Ishikawa (cell line): ENCODE results near the gene CLPTM1L.

ENCODE experiments used
- CEBPB ChIP-seq: IDR thresholded peaks from 2 replicates; pipeline ENCODE4 v1.6.1; 2012
- EGR1 ChIP-seq: IDR thresholded peaks from 2 replicates; pipeline ENCODE4 v1.6.1; 2012
- FOXM1 ChIP-seq: IDR thresholded peaks from 2 replicates; pipeline ENCODE4 v1.6.1; 2012; ENCODE audit warnings: low read depth, borderline replicate concordance
- NFIC ChIP-seq: IDR thresholded peaks from 2 replicates; pipeline ENCODE4 v1.6.1; 2012
- RAD21 ChIP-seq: IDR thresholded peaks from 2 replicates; pipeline ENCODE4 v1.6.1; 2012; ENCODE audit warnings: low read depth
- TAF1 ChIP-seq: IDR thresholded peaks from 2 replicates; pipeline ENCODE4 v1.6.1; 2012; ENCODE audit warnings: low read depth, mild to moderate bottlenecking
- YY1 ChIP-seq: IDR thresholded peaks from 2 replicates; pipeline ENCODE4 v1.6.1; 2012; ENCODE audit warnings: low read depth
- ZBTB7A ChIP-seq: IDR thresholded peaks from 2 replicates; pipeline ENCODE4 v1.6.1; 2012; ENCODE audit warnings: low read depth
- TF ChIP-seq, protein P1 (sequence below): IDR thresholded peaks from 2 replicates; pipeline ENCODE4 v1.6.1; 2012
- TF ChIP-seq, protein P2 (sequence below): IDR thresholded peaks from 2 replicates; pipeline ENCODE4 v1.6.1; 2012; ENCODE audit warnings: low read depth, mild to moderate bottlenecking

DNA sequence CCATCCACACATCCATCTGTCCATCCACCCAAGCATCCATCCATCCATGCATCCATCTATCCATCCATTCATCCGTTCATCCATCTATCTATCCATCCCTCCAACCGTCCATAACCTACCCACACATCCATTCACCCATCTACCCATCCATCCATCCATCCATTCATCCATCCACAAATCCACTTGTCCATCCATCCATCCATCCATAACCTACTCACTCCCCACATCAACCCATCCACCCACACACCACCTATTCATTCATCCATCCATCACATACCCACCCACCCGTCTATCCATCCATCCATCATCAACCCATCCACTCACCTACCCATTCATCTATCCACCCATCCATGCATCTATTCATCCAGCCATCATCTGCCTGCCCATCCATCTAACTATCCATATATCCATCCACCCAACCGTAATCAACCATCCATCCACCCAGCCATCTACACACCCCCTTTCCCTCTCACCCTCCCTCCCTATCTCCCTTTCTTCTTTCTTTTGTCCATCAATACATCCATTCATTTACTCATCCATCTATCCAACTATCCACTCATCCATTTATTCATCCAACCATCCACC lies 43.6 kb upstream of the CLPTM1L start:
- TF ChIP-seq TAF1: no peak
- TF ChIP-seq YY1: no peak
- TF ChIP-seq, protein P1, sequence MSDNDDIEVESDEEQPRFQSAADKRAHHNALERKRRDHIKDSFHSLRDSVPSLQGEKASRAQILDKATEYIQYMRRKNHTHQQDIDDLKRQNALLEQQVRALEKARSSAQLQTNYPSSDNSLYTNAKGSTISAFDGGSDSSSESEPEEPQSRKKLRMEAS: no peak
- TF ChIP-seq, protein P2, sequence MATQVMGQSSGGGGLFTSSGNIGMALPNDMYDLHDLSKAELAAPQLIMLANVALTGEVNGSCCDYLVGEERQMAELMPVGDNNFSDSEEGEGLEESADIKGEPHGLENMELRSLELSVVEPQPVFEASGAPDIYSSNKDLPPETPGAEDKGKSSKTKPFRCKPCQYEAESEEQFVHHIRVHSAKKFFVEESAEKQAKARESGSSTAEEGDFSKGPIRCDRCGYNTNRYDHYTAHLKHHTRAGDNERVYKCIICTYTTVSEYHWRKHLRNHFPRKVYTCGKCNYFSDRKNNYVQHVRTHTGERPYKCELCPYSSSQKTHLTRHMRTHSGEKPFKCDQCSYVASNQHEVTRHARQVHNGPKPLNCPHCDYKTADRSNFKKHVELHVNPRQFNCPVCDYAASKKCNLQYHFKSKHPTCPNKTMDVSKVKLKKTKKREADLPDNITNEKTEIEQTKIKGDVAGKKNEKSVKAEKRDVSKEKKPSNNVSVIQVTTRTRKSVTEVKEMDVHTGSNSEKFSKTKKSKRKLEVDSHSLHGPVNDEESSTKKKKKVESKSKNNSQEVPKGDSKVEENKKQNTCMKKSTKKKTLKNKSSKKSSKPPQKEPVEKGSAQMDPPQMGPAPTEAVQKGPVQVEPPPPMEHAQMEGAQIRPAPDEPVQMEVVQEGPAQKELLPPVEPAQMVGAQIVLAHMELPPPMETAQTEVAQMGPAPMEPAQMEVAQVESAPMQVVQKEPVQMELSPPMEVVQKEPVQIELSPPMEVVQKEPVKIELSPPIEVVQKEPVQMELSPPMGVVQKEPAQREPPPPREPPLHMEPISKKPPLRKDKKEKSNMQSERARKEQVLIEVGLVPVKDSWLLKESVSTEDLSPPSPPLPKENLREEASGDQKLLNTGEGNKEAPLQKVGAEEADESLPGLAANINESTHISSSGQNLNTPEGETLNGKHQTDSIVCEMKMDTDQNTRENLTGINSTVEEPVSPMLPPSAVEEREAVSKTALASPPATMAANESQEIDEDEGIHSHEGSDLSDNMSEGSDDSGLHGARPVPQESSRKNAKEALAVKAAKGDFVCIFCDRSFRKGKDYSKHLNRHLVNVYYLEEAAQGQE: no peak
- TF ChIP-seq RAD21: no peak
- TF ChIP-seq CEBPB: no peak
- TF ChIP-seq FOXM1: no peak
- TF ChIP-seq ZBTB7A: no peak
- TF ChIP-seq EGR1: no peak
- TF ChIP-seq NFIC: no peak
